Stimulated activated CD8-positive, alpha-beta memory T cell treated with anti-CD3 and anti-CD28 coated beads, Interleukin-2, amount 100 ng/mL, for 48 hours (primary cell): Measurements from ENCODE around the gene SLC44A4.
A peak's percentile ranks its signal among the peaks of the same experiment; 100 is the strongest.
"Not testable (repeated sequence)": the region's sequence is repeated elsewhere in the genome, so short reads cannot be mapped to it uniquely, and the experiment has no call there.

Source experiments
- DNase-seq, 2 donors: peaks; one replicate each; pipeline ENCODE4 v3.0.0-alpha.2; 2020; ENCODE audit warnings: low read depth in 2 of 2

Gene SLC44A4

GRCh38 chr6:31829633-31830283 lies 49.0 kb downstream of the SLC44A4 start:
- no peak for DNase-seq

- peak; percentile 82 to 88 for DNase-seq
Observed at GRCh38 chr6:31827286-31828079, 51.3 kb downstream of the SLC44A4 start, which contains the start of gene HSPA1B. Gene HSPA1B (plus strand): TSS chr6:31827738. CDS start chr6:31827951, 213 bp downstream.

GRCh38 chr6:31826793-31827285 lies 52.0 kb downstream of the SLC44A4 start:
- no peak for DNase-seq

GRCh38 chr6:31825553-31825952 lies 53.2 kb downstream of the SLC44A4 start:
- no peak for DNase-seq

GRCh38 chr6:31823592-31824196 lies 55.1 kb downstream of the SLC44A4 start:
- DNase-seq = not testable (repeated sequence)

GRCh38 chr6:31822036-31822821 lies 56.6 kb downstream of the SLC44A4 start:
- DNase-seq = peak; percentile 43 to 45

GRCh38 chr6:31821301-31822035 lies 57.3 kb downstream of the SLC44A4 start:
- peak; percentile 65 to 71 for DNase-seq

- not testable (repeated sequence) for DNase-seq
Observed at GRCh38 chr6:31820399-31820798, 58.4 kb downstream of the SLC44A4 start.

GRCh38 chr6:31819871-31820299 lies 58.9 kb downstream of the SLC44A4 start:
- no peak for DNase-seq

- DNase-seq = not testable (repeated sequence)
Observed at GRCh38 chr6:31817929-31818511, 60.8 kb downstream of the SLC44A4 start.

GRCh38 chr6:31817133-31817928 lies 61.5 kb downstream of the SLC44A4 start:
- DNase-seq = not testable (repeated sequence)

- DNase-seq = peak in 1 of 2 donors; percentile 62
Observed at GRCh38 chr6:31815025-31815838, 63.6 kb downstream of the SLC44A4 start, which contains the start of the genes HSPA1A and HSPA1L. Gene HSPA1A (plus strand): TSS chr6:31815543. CDS start chr6:31815757, 214 bp downstream. Gene HSPA1L (minus strand): TSS chr6:31815283. CDS start chr6:31811972, 3,311 bp downstream.

GRCh38 chr6:31814677-31815024 lies 64.1 kb downstream of the SLC44A4 start:
- DNase-seq = peak; percentile 60 to 62

- no peak for DNase-seq
Observed at GRCh38 chr6:31813465-31813849, 65.3 kb downstream of the SLC44A4 start.
